Trophoblast cell (in vitro differentiated cells and primary cell): Measurements from ENCODE around the gene LLGL2.

ENCODE experiments used
- DNase-seq, 2 donors: peaks; one replicate each; pipeline ENCODE4 v3.0.0-alpha.2; 2016
- H2AFZ ChIP-seq: 2 replicates; pipeline ENCODE4 v1.6.1; 2013; ENCODE audit warnings: low read length, moderate library complexity, mild to moderate bottlenecking; ENCODE audit not compliant: insufficient read depth, poor library complexity
- H2AK5ac ChIP-seq: 2 replicates; pipeline ENCODE4 v1.6.1; 2013; ENCODE audit warnings: mild to moderate bottlenecking, low read length
- H2BK120ac ChIP-seq: 2 replicates; pipeline ENCODE4 v1.6.1; 2013; ENCODE audit warnings: low read length, mild to moderate bottlenecking, moderate library complexity; ENCODE audit not compliant: insufficient read depth, poor library complexity
- H2BK12ac ChIP-seq: 2 replicates; pipeline ENCODE4 v1.6.1; 2013; ENCODE audit warnings: mild to moderate bottlenecking, low read length, moderate library complexity
- H2BK5ac ChIP-seq: 2 replicates; pipeline ENCODE4 v1.6.1; 2013; ENCODE audit warnings: low read length, low read depth, moderate library complexity, mild to moderate bottlenecking; ENCODE audit not compliant: poor library complexity
- H3K14ac ChIP-seq: 2 replicates; pipeline ENCODE4 v1.6.1; 2013; ENCODE audit warnings: mild to moderate bottlenecking, low read length
- H3K18ac ChIP-seq: 2 replicates; pipeline ENCODE4 v1.6.1; 2013; ENCODE audit warnings: mild to moderate bottlenecking, low read length
- H3K23ac ChIP-seq: 2 replicates; pipeline ENCODE4 v1.6.1; 2013; ENCODE audit warnings: low read length
- H3K27ac ChIP-seq: 2 replicates; pipeline ENCODE4 v1.5.1; 2013; ENCODE audit warnings: low read depth, mild to moderate bottlenecking, inconsistent platforms, low read length, moderate library complexity
- H3K27me3 ChIP-seq: 2 replicates; pipeline ENCODE4 v1.6.1; 2013; ENCODE audit warnings: inconsistent platforms, mild to moderate bottlenecking, low read length, moderate library complexity; ENCODE audit not compliant: insufficient read depth
- H3K36me3 ChIP-seq, 2 experiments: 1 replicate in 1 of 2; 2 replicates in 1 of 2; pipeline ENCODE4 v1.6.1; 2013; ENCODE audit warnings: low read length in 2 of 2, mild to moderate bottlenecking in 2 of 2, moderate library complexity in 1 of 2; ENCODE audit not compliant: insufficient read depth in 2 of 2, control insufficient read depth in 1 of 2
- H3K4ac ChIP-seq: 2 replicates; pipeline ENCODE4 v1.6.1; 2013; ENCODE audit warnings: low read depth, mild to moderate bottlenecking, low read length, moderate library complexity
- H3K4me1 ChIP-seq, 2 experiments: 1 replicate in 1 of 2; 2 replicates in 1 of 2; pipeline ENCODE4 v1.6.1; 2013; ENCODE audit warnings: low read length in 2 of 2, mild to moderate bottlenecking in 2 of 2, moderate library complexity in 1 of 2; ENCODE audit not compliant: insufficient read depth in 2 of 2, control insufficient read depth in 1 of 2
- H3K4me2 ChIP-seq: 2 replicates; pipeline ENCODE4 v1.6.1; 2013; ENCODE audit warnings: inconsistent platforms, mild to moderate bottlenecking, low read length, moderate library complexity
- H3K4me3 ChIP-seq: 2 replicates; pipeline ENCODE4 v1.5.1; 2013; ENCODE audit warnings: mild to moderate bottlenecking, low read depth, low read length, inconsistent platforms
- H3K79me1 ChIP-seq: one replicate; pipeline ENCODE4 v1.6.1; 2013; ENCODE audit warnings: low read length
- H3K79me2 ChIP-seq: 2 replicates; pipeline ENCODE4 v1.6.1; 2013; ENCODE audit warnings: low read length, mild to moderate bottlenecking; ENCODE audit not compliant: control insufficient read depth, insufficient read depth, poor library complexity
- H3K9ac ChIP-seq: 2 replicates; pipeline ENCODE4 v1.6.1; 2013; ENCODE audit warnings: mild to moderate bottlenecking, low read length
- H3K9me3 ChIP-seq: 2 replicates; pipeline ENCODE4 v1.6.1; 2013; ENCODE audit warnings: low read depth, mild to moderate bottlenecking, control low read depth, inconsistent platforms, low read length; ENCODE audit not compliant: insufficient read depth
- H4K12ac ChIP-seq: 2 replicates; pipeline ENCODE4 v1.6.1; 2013; ENCODE audit warnings: low read depth, mild to moderate bottlenecking, low read length, moderate library complexity
- H4K8ac ChIP-seq: 2 replicates; pipeline ENCODE4 v1.6.1; 2013; ENCODE audit warnings: low read depth, mild to moderate bottlenecking, low read length, moderate library complexity
- H4K91ac ChIP-seq: one replicate; pipeline ENCODE4 v1.6.1; 2013; ENCODE audit warnings: low read depth, mild to moderate bottlenecking, low read length, moderate library complexity
- WGBS: extraction: QIAGEN DNeasy Blood & Tissue Kit; methylation state at CpG from one replicate; pipeline ENCODE4 v1.1.7; 2013; ENCODE audit warnings: missing lambda C conversion rate; ENCODE audit not compliant: insufficient read length, insufficient coverage; ENCODE audit errors: extremely low coverage; 5-methylcytosine and 5-hydroxymethylcytosine counted together

Gene LLGL2

GRCh38 chr17:75521290-75521689 lies 4.2 kb upstream of the LLGL2 start:
- Histone ChIP-seq H3K18ac (no peak overlapping the region), H3K79me1 (peaks cover 8% of the 10 kb centered on the region), H3K14ac (no peak overlapping the region), H4K12ac (no peak overlapping the region), H3K4ac (no peak overlapping the region), H2AK5ac (no peak overlapping the region), H2BK120ac (no peak overlapping the region), H3K9ac (no peak overlapping the region), H2AFZ (no peak overlapping the region), H2BK12ac (no peak overlapping the region), H4K8ac (no peak overlapping the region), H3K27me3 (no peaks in the 10 kb centered on the region), H3K23ac (no peak overlapping the region), H3K9me3 (no peaks in the 10 kb centered on the region), H3K27ac (no peak overlapping the region), H2BK5ac (no peak overlapping the region), H3K36me3 (peaks cover 9 to 25% of the 10 kb centered on the region in 2 experiments), H3K79me2 (peaks cover 2% of the 10 kb centered on the region), H3K4me2 (no peak overlapping the region), H3K4me3 (no peak overlapping the region), H4K91ac (no peak overlapping the region), H3K4me1 (peaks cover 5 to 15% of the 10 kb centered on the region in 2 experiments)
- WGBS: no CpG with 5 or more reads among the region's 8 CpGs
- no peak for DNase-seq

- H3K27ac ChIP-seq: no peak overlapping the region
- H3K9ac ChIP-seq: no peak overlapping the region
- H3K79me2 ChIP-seq: no peaks in the 10 kb centered on the region
- no peak for DNase-seq
- no peak overlapping the region for H3K4me3 ChIP-seq
- peaks cover 9 to 25% of the 10 kb centered on the region in 2 experiments for H3K36me3 ChIP-seq
- H2AFZ ChIP-seq: no peak overlapping the region
- H3K23ac ChIP-seq: no peak overlapping the region
- peaks cover 3% of the 10 kb centered on the region for H3K79me1 ChIP-seq
- H4K8ac ChIP-seq: no peak overlapping the region
- H3K4me1 ChIP-seq: peaks cover 10 to 16% of the 10 kb centered on the region in 2 experiments
- WGBS: no CpG with 5 or more reads among the region's 33 CpGs
- H3K18ac ChIP-seq: no peak overlapping the region
- no peak overlapping the region for H4K12ac ChIP-seq
- no peak overlapping the region for H2BK120ac ChIP-seq
- no peaks in the 10 kb centered on the region for H3K27me3 ChIP-seq
- no peak overlapping the region for H3K14ac ChIP-seq
- no peak overlapping the region for H3K4me2 ChIP-seq
- H3K9me3 ChIP-seq: no peaks in the 10 kb centered on the region
- H4K91ac ChIP-seq: no peak overlapping the region
- no peak overlapping the region for H3K4ac ChIP-seq
- H2BK5ac ChIP-seq: no peak overlapping the region
- no peak overlapping the region for H2AK5ac ChIP-seq
- H2BK12ac ChIP-seq: no peak overlapping the region
These were observed 3.4 kb upstream of the LLGL2 start for GRCh38 chr17:75521951-75522727.

- Histone ChIP-seq H2AK5ac (no peak overlapping the region), H3K23ac (no peak overlapping the region), H4K12ac (no peak overlapping the region), H3K9me3 (no peaks in the 10 kb centered on the region), H3K27ac (no peak overlapping the region), H3K4me1 (peaks cover 5 to 10% of the 10 kb centered on the region in 2 experiments), H3K79me2 (no peaks in the 10 kb centered on the region), H2BK12ac (no peak overlapping the region), H2BK5ac (no peak overlapping the region), H3K27me3 (no peaks in the 10 kb centered on the region), H2BK120ac (no peak overlapping the region), H3K4me2 (no peak overlapping the region), H3K4ac (no peak overlapping the region), H3K18ac (no peak overlapping the region), H2AFZ (no peak overlapping the region), H3K9ac (no peak overlapping the region), H4K8ac (no peak overlapping the region), H3K4me3 (no peak overlapping the region), H3K14ac (no peak overlapping the region), H4K91ac (no peak overlapping the region), H3K36me3 (peaks cover 9 to 25% of the 10 kb centered on the region in 2 experiments), H3K79me1 (peaks cover 3% of the 10 kb centered on the region)
- no CpG with 5 or more reads among the region's 7 CpGs for whole genome bisulfite sequencing
- no peak for DNase-seq
These were observed 1.9 kb upstream of the LLGL2 start for GRCh38 chr17:75523647-75524046.

- Histone ChIP-seq H4K8ac (no peak overlapping the region), H3K27ac (no peak overlapping the region), H3K4ac (no peak overlapping the region), H3K4me2 (peak overlapping the region; percentile 85), H3K4me3 (peak overlapping the region; percentile 80), H2BK12ac (no peak overlapping the region), H3K9ac (no peak overlapping the region), H4K12ac (no peak overlapping the region), H2BK5ac (no peak overlapping the region), H2AFZ (no peak overlapping the region), H3K9me3 (no peaks in the 10 kb centered on the region), H3K27me3 (no peaks in the 10 kb centered on the region), H3K14ac (no peak overlapping the region), H3K23ac (no peak overlapping the region), H3K79me1 (peaks cover 3% of the 10 kb centered on the region), H2BK120ac (no peak overlapping the region), H2AK5ac (no peak overlapping the region), H3K36me3 (peaks cover 7 to 22% of the 10 kb centered on the region in 2 experiments), H3K79me2 (no peaks in the 10 kb centered on the region), H3K4me1 (peaks cover 5 to 10% of the 10 kb centered on the region in 2 experiments), H3K18ac (no peak overlapping the region), H4K91ac (no peak overlapping the region)
- WGBS: no CpG with 5 or more reads among the region's 24 CpGs
- DNase-seq: no peak
These were observed 1.1 kb upstream of the LLGL2 start for GRCh38 chr17:75524269-75524969.
